Body of pancreas (tissue), 4 donors: ENCODE results near the gene CORO1A. TPM values are rescaled to one million over a fixed set of nuclear protein-coding genes. Genes with fewer than 3 reads are reported as not detected.
"Not testable (repeated sequence)": the region's sequence is repeated elsewhere in the genome, so short reads cannot be mapped to it uniquely, and the experiment has no call there.

Experiments used
- ATAC-seq: fragments of 150-250 bp; one replicate; pipeline ENCODE4 v1.9.1; 2016
- DNase-seq, 4 donors: peaks; one replicate each; pipeline ENCODE4 v3.0.0-alpha.2; 2019
- H3K27ac ChIP-seq, 4 donors: fragments of 200-600 bp; sonication (generic); 1 replicate in 3 of 4; 2 replicates in 1 of 4; pipeline versions ENCODE4 v1.5.1 to v1.6.1; 2016 to 2019; ENCODE audit warnings: mild to moderate bottlenecking in 1 of 4, mixed read lengths in 1 of 4, moderate library complexity in 1 of 4
- H3K27me3 ChIP-seq, 2 donors: fragments of 200-600 bp; sonication (generic); one replicate each; pipeline ENCODE4 v1.6.0; 2016; ENCODE audit warnings: mild to moderate bottlenecking in 1 of 2
- H3K36me3 ChIP-seq, 2 donors: fragments of 200-600 bp; sonication (generic); replicated peaks in 1 of 2; 2 replicates each; pipeline ENCODE4 v1.5.1; 2016; ENCODE audit warnings: low read depth in 2 of 2; ENCODE audit not compliant: insufficient read depth in 1 of 2
- H3K4me1 ChIP-seq: fragments of 200-600 bp; sonication (generic); one replicate; pipeline ENCODE4 v1.6.0; 2016
- H3K4me3 ChIP-seq, 2 donors: fragments of 200-600 bp; sonication (generic); 1 replicate in 1 of 2; 2 replicates in 1 of 2; pipeline ENCODE4 v1.5.1; 2016 to 2019
- H3K9me3 ChIP-seq, 3 donors: fragments of 200-600 bp; sonication (generic); 1 replicate in 2 of 3; 2 replicates in 1 of 3; pipeline ENCODE4 v1.5.1; 2016
- CTCF ChIP-seq, 7 experiments: fragments of 450-650 bp in 4 of 7; fragments of 200-600 bp in 3 of 7; sonication (generic) in 3 of 7; IDR thresholded peaks; one replicate each; pipeline ENCODE4 v1.5.1; 2016 to 2019; ENCODE audit warnings: antibody characterized with exemption in 7 of 7
- POLR2A ChIP-seq, 3 donors: fragments of 450-650 bp; IDR thresholded peaks; one replicate each; pipeline ENCODE4 v1.6.1; 2016; ENCODE audit warnings: antibody characterized with exemption in 3 of 3, mild to moderate bottlenecking in 2 of 3
- WGBS, 2 donors: methylation state at CpG; one replicate each; pipeline ENCODE4 v1.1.5; 2017; 5-methylcytosine and 5-hydroxymethylcytosine counted together
- intact Hi-C: fragments of 100-400 bp; cut with DNase I; formaldehyde crosslinking; loops from one replicate; pipeline ENCODE4 v1.15.1; 2023
- total RNA-seq, 2 donors: library from RNA; depleted of rRNA; stranded (reverse); fragments of >200 nt; gene quantifications; one replicate each; pipeline ENCODE4 v1.1.0, GENCODE V29; 2016

CORO1A gene
- total RNA-seq, 2 donors from 2014 or later = 8.2 to 17.4 TPM

GRCh38 chr16:30173054-30173453 is 10.3 kb upstream of the CORO1A start:
- intact Hi-C loops = no loop called here

GRCh38 chr16:30176876-30177275 is 6.5 kb upstream of the CORO1A start:
- ATAC-seq, H3K27ac ChIP-seq, H3K36me3 ChIP-seq, H3K4me1 ChIP-seq, intact Hi-C loops, H3K27me3 ChIP-seq, H3K9me3 ChIP-seq, H3K4me3 ChIP-seq: not testable (repeated sequence)
- peak in 1 of 4 donors; percentile 18 for DNase-seq
- WGBS, 2 donors = 85 to 86% methylated on average over 6 of the region's 6 CpGs

More at GRCh38 chr16:30173054-30173453, 10.3 kb upstream of the CORO1A start:
- H3K4me1 ChIP-seq = no peaks in the 10 kb centered on the region
- no peaks in the 10 kb centered on the region for H3K36me3 ChIP-seq
- TF ChIP-seq CTCF (IDR thresholded peaks at IDR 0.05) = no peak
- TF ChIP-seq POLR2A (IDR thresholded peaks at IDR 0.05) = no peak
- no peaks in the 10 kb centered on the region for H3K9me3 ChIP-seq
- no peak overlapping the region for H3K4me3 ChIP-seq
- 67 to 71% methylated on average over 7 of the region's 7 CpGs for WGBS, 2 donors
- ATAC-seq (no peak), DNase-seq (no peak)
- no peak overlapping the region for H3K27ac ChIP-seq
- no peaks in the 10 kb centered on the region for H3K27me3 ChIP-seq

- no peaks in the 10 kb centered on the region for H3K27me3 ChIP-seq
- peaks cover 12% of the 10 kb centered on the region for H3K4me1 ChIP-seq
- 95 to 96% methylated on average over 4 of the region's 4 CpGs for WGBS, 2 donors
- no peak for ATAC-seq
- H3K4me3 ChIP-seq = no peak overlapping the region
- H3K9me3 ChIP-seq = no peaks in the 10 kb centered on the region
- no peak for DNase-seq
- no peaks in the 10 kb centered on the region for H3K36me3 ChIP-seq
- no peak for TF ChIP-seq CTCF (IDR thresholded peaks at IDR 0.05)
- no peak for TF ChIP-seq POLR2A (IDR thresholded peaks at IDR 0.05)
- intact Hi-C loops = no loop called here
- no peak overlapping the region for H3K27ac ChIP-seq
These were observed 4.2 kb upstream of the CORO1A start for GRCh38 chr16:30179195-30179594.

- WGBS, 2 donors = 84 to 93% methylated on average over 8 to 9 of the region's 9 CpGs
- Histone ChIP-seq H3K36me3 (no peaks in the 10 kb centered on the region), H3K4me3 (no peak overlapping the region), H3K27ac (no peak overlapping the region), H3K4me1 (peaks cover 12% of the 10 kb centered on the region), H3K27me3 (no peaks in the 10 kb centered on the region), H3K9me3 (no peaks in the 10 kb centered on the region)
- DNase-seq = no peak
- no peak for TF ChIP-seq CTCF (IDR thresholded peaks at IDR 0.05)
- no peak for TF ChIP-seq POLR2A (IDR thresholded peaks at IDR 0.05)
- no peak for ATAC-seq
- intact Hi-C loops = no loop called here
These were observed 3.5 kb upstream of the CORO1A start for GRCh38 chr16:30179931-30180330.

GRCh38 chr16:30180741-30181140 is 2.7 kb upstream of the CORO1A start:
- WGBS, 2 donors = 53 to 67% methylated on average over 2 to 3 of the region's 3 CpGs
- TF ChIP-seq CTCF (IDR thresholded peaks at IDR 0.05) (no peak), POLR2A (IDR thresholded peaks at IDR 0.05) (no peak)
- DNase-seq (no peak), ATAC-seq (no peak)
- Histone ChIP-seq H3K9me3 (no peaks in the 10 kb centered on the region), H3K4me1 (peaks cover 12% of the 10 kb centered on the region), H3K36me3 (no peaks in the 10 kb centered on the region), H3K27ac (no peak overlapping the region), H3K4me3 (no peak overlapping the region), H3K27me3 (no peaks in the 10 kb centered on the region)
- intact Hi-C loops = no loop called here
